Epithelial cell of esophagus (primary cell): ENCODE measurements around the gene IMP4.

ENCODE experiments used
- DNase-seq: peaks from one replicate; pipeline ENCODE4 v3.0.0; 2010; ENCODE audit warnings: low read depth
- H3K4me3 ChIP-seq: 2 replicates; pipeline ENCODE4 v1.5.1; 2011; ENCODE audit warnings: mild to moderate bottlenecking, low read length, control low read depth
- CTCF ChIP-seq: IDR thresholded peaks from 2 replicates; pipeline ENCODE4 v1.5.1; 2011; ENCODE audit warnings: low read depth, mild to moderate bottlenecking, low read length, control low read depth, inconsistent platforms; ENCODE audit not compliant: insufficient read depth; ENCODE audit errors: missing control alignments

Gene IMP4

GRCh38 chr2:130371723-130372054 lies 29.0 kb downstream of the IMP4 start:
- H3K4me3 ChIP-seq: peak overlapping the region; percentile 66
- DNase-seq: no peak
- no peak for TF ChIP-seq CTCF

- peak; percentile 58 for TF ChIP-seq CTCF
- DNase-seq: peak; percentile 77
- peak overlapping the region; percentile 66 for H3K4me3 ChIP-seq
Measured at GRCh38 chr2:130372055-130372832, 29.5 kb downstream of the IMP4 start.

GRCh38 chr2:130372833-130373807 lies 30.4 kb downstream of the IMP4 start:
- DNase-seq: no peak
- no peak for TF ChIP-seq CTCF
- peak overlapping the region; percentile 66 for H3K4me3 ChIP-seq

GRCh38 chr2:130373808-130374365 lies 31.2 kb downstream of the IMP4 start:
- no peak for DNase-seq
- TF ChIP-seq CTCF: no peak
- H3K4me3 ChIP-seq: no peak overlapping the region

- DNase-seq: no peak
- no peak overlapping the region for H3K4me3 ChIP-seq
- no peak for TF ChIP-seq CTCF
Measured at GRCh38 chr2:130374587-130375290, 32.0 kb downstream of the IMP4 start.
